HG03066 (cell line): ENCODE results near the gene EPB41L1.

Source experiments
- ATAC-seq: cut with Tn5 transposase; IDR thresholded peaks from one replicate; pipeline ENCODE4 v1.9.1; 2021; ENCODE audit warnings: low read depth; ENCODE audit not compliant: unreplicated experiment

Gene EPB41L1

DNA sequence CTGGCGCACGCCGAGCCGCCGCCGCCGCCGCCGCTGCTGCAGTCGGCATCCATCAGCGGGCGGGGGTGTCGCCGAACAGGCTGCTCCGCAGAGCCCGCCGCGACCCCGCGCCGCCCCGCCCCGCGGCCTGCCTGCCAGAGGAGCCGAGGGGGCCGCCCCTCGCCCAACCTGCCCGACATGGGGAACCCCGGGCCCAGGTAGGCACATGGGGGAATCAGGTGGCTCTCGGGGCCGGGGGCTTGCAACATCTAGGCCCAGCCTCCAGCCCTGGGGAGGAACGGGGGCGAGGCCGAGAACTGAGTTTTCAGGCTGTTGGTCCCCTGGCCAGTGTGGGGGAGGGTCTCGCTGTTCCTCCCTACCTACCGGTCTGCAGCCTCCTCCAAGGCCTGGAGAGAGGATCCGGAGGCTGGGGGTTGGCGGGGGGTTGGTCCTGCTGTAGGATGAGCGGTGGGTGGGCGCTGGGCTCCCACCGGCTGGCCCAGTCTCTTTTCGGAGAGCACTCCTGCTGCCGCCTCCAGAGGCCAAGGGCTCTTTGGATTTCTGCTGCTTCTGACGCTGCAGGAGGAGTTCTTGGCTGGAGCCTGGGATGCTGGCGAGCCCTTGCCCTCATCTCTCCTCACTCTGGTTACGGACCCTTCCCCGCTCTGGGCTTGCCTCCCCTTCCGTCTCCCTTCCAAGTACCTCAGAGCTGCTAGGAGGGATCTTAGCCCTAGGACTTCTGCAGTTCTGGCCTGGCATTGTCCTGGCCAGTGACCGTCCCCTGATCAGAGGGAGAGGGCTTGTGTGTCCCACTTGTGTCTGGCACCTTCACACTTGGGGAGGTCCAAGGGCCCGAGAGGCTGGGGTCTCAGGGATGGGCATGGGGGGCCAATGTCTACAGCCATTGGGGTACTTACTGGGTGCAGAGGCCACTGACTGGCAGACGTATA is at the start of gene EPB41L1:
TSS of gene EPB41L1 (plus strand) at position 41 of the 929 bp plus-strand sequence. CDS start 19,038 bp downstream, outside the sequence.
- ATAC-seq: no peak

DNA sequence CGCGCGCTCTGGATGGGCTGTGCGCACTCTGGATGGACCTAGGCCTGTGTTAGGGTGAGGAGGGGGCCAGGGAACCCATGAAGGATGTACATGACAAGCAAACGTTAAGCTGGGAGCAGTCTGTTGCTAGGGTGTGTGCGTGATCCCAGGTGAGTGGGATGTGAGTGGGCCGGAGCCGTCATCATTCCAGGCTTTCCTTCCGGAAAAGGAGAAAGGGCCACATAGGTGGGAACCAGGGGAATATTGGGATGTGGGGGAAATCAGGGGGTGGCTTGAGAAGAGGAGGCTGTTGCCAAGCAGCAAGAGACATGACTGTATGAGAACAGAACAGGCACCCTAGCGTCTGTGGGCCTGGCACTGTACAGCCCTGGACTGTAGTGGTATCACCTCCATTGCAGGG is 49.7 kb upstream of the EPB41L1 start:
- ATAC-seq: no peak

GRCh38 chr20:36105711-36106226 is 48.8 kb upstream of the EPB41L1 start:
- ATAC-seq: no peak

DNA sequence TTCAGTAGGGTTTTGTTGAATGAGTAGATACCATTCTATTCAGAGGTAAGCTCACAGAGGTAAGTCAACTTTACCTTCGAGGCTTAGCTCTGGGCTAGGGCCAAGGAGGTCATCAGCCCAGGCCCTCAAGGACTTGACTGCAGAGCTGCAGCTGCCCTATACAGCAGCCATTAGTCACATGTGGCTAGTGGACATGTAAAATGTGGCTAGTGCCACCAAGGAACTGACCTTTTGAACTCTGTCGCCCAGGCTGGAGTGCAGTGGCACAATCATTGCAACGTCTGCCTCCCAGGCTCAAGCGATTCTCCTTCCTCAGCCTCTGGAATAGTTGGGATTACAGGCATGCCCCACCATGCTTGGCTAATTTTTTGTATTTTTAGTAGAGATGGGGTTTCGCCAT is 47.9 kb upstream of the EPB41L1 start:
- no peak for ATAC-seq

DNA sequence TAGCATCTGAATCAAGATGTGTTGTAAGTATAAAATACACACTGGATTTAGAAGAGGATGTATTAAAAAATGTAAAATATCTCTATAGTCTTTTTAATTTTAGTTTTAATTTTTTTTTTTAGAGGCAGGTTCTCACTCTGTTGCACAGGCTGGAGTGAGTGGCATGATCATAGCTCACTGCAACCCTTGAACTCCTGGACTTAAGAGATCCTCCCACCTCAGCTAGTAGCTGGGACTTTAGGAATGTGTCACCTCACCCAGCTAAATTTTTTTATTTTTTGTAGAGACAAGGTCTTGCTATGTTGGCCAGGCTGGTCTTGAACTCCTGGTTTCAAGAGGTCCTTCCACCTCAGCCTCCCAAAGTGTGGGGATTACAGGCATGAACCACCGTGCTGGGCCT is 46.7 kb upstream of the EPB41L1 start:
- ATAC-seq: no peak

GRCh38 chr20:36109251-36109947 is 45.1 kb upstream of the EPB41L1 start:
- ATAC-seq: no peak

DNA sequence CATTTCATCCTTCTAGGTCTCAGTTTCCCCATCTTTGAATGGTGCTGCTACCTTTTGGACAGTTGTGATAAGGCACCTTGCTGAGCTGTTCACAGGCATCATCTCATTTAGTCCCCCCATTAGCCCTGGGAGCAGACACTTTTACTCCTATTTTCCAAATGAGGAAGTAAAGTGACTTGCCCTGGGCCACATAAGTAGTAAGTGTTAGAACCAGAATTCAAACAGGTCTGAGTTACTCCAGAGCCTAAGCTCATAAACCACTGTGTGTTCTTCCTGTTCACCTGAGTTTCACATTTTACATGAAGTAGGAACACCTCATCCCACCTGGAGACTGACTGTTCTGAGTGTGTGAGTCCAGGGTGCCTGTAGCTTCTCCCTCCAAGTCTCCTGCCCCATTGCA is 43.5 kb upstream of the EPB41L1 start:
- ATAC-seq: no peak

- ATAC-seq: no peak
These were observed 42.4 kb upstream of the EPB41L1 start for GRCh38 chr20:36112112-36112511.

DNA sequence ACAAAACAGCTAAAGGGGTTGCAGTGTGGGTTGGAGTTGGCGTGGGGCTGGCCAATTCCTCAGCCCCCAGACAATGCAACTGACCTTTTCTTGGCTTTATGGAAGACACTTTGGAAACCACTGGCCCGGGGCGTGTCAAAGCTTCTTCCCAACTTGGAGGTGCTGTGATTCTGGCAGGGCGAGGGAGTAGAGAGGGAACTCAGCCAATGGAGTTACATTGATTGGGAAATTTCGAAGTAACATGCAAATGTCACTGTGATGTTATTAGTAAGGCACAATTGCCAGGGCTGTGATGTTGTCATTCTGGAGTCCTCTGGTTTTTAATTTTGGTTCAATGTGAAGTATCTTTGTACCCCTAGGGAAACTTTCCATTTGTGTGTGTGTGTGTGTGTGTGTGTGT is 41.5 kb upstream of the EPB41L1 start:
- ATAC-seq: no peak

GRCh38 chr20:36113566-36114250 is 40.8 kb upstream of the EPB41L1 start:
- ATAC-seq: no peak

- ATAC-seq: no peak
These were observed 39.8 kb upstream of the EPB41L1 start for GRCh38 chr20:36114707-36115106.

GRCh38 chr20:36115925-36116324 is 38.6 kb upstream of the EPB41L1 start:
- no peak for ATAC-seq

GRCh38 chr20:36116807-36117441 is 37.6 kb upstream of the EPB41L1 start:
- ATAC-seq: no peak

GRCh38 chr20:36117638-36118037 is 36.9 kb upstream of the EPB41L1 start:
- ATAC-seq: no peak

GRCh38 chr20:36118371-36118770 is 36.2 kb upstream of the EPB41L1 start:
- ATAC-seq: no peak

DNA sequence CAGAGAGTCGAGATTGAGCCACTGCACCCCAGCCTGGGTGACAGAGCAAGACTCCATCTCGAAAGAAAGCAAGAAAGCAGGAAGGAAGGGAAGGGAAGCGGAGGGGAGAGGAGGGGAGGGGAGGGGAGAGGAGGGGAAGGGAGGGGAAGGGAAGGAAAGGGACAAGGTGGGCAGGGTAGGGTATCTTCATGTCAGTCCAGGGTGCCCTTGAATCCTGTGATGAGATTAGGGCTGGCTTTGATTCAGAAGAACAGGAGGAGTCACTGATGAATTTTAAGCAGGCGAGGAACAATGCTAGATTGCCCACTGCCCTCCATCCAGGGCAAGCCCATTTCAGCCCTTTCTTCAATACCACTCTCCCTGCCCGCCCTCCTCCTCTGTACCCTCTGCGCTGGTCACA is 35.0 kb upstream of the EPB41L1 start:
- no peak for ATAC-seq

- no peak for ATAC-seq
These were observed 34.3 kb upstream of the EPB41L1 start for GRCh38 chr20:36120241-36120640.

DNA sequence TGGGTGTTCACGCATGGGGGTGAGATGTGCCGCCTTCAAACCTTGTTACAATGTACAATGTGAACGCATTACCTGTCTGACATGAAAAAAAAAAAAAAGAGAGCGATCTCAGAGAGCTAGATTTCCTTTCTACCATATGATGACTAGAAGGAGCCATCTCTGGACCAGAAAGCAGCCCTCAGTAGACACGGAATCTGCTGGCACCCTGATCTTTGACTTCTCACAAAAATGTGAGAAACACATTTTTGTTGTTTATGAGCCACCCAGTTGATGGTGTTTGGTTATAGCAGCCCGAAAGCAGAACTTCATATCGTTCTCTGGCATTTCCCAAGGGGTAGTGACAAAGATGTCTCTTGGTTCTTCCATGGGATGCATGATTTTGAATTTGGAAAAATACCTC is 33.5 kb upstream of the EPB41L1 start:
- ATAC-seq: no peak

DNA sequence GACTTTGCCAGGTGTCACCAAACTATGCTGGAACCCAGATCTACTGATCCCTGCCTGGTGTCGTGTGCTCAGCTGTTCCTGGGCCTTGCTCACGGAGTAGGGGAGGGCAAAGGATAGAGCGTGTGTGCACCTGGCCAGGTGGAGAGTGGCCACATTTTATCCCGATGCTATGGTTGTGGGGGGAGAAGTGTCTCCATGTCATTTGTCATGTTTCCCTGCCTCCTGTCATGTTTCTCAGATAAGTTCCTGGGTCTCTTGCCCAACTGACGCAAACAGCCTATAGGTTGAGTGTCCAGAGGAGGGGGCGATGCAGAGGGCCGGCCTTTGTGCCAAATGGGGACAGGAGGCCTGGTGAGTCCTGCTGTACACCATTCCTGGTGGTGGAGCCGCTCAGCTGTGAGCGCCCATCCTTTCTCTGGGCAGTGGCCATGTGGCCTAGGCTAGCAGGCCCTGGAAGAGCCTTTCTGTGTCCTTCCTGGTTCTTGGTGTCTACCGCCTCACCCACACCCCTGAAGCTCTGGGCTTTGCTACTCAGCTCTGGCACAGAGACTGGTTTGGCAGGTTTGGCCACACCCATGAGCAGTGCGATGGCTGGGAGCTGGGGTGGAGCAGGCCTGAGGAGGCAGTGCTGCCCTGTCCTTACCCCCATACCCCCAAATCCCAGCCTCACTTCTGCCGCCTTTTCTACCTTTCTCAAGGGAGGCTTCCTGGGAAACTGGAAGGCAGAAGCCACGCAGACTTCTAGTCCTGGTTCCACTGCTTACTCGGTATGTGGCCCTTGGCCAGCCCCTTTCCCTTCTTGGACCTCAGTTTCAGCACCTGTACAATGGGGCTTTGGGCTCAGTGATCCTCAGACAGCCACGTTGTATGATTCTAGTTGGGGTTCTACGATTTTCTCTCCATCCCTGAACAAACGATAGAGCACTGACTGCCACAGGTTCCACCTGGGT is 32.3 kb upstream of the EPB41L1 start:
- no peak for ATAC-seq

DNA sequence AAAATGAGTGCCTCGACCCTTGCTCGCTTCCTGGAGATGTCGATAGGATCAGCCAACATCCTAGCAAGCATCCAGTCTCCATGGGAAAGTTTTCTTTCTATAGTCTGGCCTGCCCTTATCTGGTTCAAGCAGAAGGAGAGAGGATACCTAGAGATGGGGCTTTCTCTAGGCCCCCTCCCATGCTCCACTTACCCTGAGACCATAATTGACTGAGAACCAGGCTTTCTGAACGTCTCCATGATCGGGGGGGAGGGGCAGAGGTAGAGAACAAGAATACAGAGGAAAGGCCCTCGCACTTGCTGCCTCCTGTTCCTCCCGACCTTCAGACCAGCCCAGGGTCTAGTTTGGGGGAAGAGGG is 31.6 kb upstream of the EPB41L1 start:
- ATAC-seq: no peak
